ENCODE results near the gene REEP1. TPM values are rescaled to one million over a fixed set of nuclear protein-coding genes. Genes with fewer than 3 reads are reported as not detected.
A peak's percentile ranks its signal among the peaks of the same experiment; 100 is the strongest.

REEP1 gene
- total RNA-seq, 6 donors from 2014 or later: 4.1 to 10.4 (median 7.5) TPM

GRCh38 chr2:86283411-86284030 is 53.9 kb downstream of the REEP1 start:
- TF ChIP-seq EP300 (IDR thresholded peaks at IDR 0.05) (no peak), POLR2A (IDR thresholded peaks at IDR 0.05) (no peak), CTCF (IDR thresholded peaks at IDR 0.05) (no peak), POLR2AphosphoS5 (IDR thresholded peaks at IDR 0.05) (no peak)
- no peaks in the 10 kb centered on the region for H3K36me3 ChIP-seq
- WGBS, 2 donors: 78 to 84% methylated on average over 3 to 5 of the region's 5 CpGs
- H3K27ac ChIP-seq: no peak overlapping the region
- peaks cover 0 to 5% (median 0%) of the 10 kb centered on the region in 4 donors for H3K4me1 ChIP-seq
- no peak overlapping the region for H3K4me3 ChIP-seq
- DNase-seq: no peak
- no peak for ATAC-seq (ENCODE audit: low FRiP score in 2 of 2)
- no peaks in the 10 kb centered on the region for H3K9me3 ChIP-seq
- H3K27me3 ChIP-seq: no peaks in the 10 kb centered on the region

- DNase-seq (no peak), ATAC-seq (ENCODE audit: low FRiP score in 2 of 2) (no peak)
- Histone ChIP-seq H3K36me3 (no peaks in the 10 kb centered on the region), H3K4me3 (no peak overlapping the region), H3K27me3 (no peaks in the 10 kb centered on the region), H3K9me3 (no peaks in the 10 kb centered on the region), H3K27ac (no peak overlapping the region), H3K4me1 (peaks cover 0 to 5% (median 0%) of the 10 kb centered on the region in 4 donors)
- WGBS, 2 donors: 98% methylated on average over 14 of the region's 14 CpGs
- TF ChIP-seq CTCF (IDR thresholded peaks at IDR 0.05): no peak
- no peak for TF ChIP-seq POLR2A (IDR thresholded peaks at IDR 0.05)
- no peak for TF ChIP-seq EP300 (IDR thresholded peaks at IDR 0.05)
- TF ChIP-seq POLR2AphosphoS5 (IDR thresholded peaks at IDR 0.05): no peak
Measured at GRCh38 chr2:86281066-86281700, 56.2 kb downstream of the REEP1 start.

- no peak for DNase-seq
- Histone ChIP-seq H3K9me3 (no peaks in the 10 kb centered on the region), H3K36me3 (no peaks in the 10 kb centered on the region), H3K27me3 (no peaks in the 10 kb centered on the region), H3K4me1 (no peaks in the 10 kb centered on the region), H3K27ac (no peak overlapping the region), H3K4me3 (no peak overlapping the region)
- WGBS, 2 donors: 62 to 87% methylated on average over 5 of the region's 5 CpGs
- peak in 1 of 2 donors; percentile 23 for ATAC-seq (ENCODE audit: low FRiP score in 2 of 2)
- TF ChIP-seq CTCF (IDR thresholded peaks at IDR 0.05) (no peak), EP300 (IDR thresholded peaks at IDR 0.05) (no peak), POLR2A (IDR thresholded peaks at IDR 0.05) (no peak), POLR2AphosphoS5 (IDR thresholded peaks at IDR 0.05) (no peak)
Measured at GRCh38 chr2:86280191-86280667, 57.2 kb downstream of the REEP1 start.

- Histone ChIP-seq H3K27ac (no peak overlapping the region), H3K4me1 (no peaks in the 10 kb centered on the region), H3K27me3 (no peaks in the 10 kb centered on the region), H3K4me3 (no peak overlapping the region), H3K36me3 (no peaks in the 10 kb centered on the region), H3K9me3 (peaks cover 3 to 16% (median 13%) of the 10 kb centered on the region in 4 donors)
- DNase-seq (no peak), ATAC-seq (ENCODE audit: low FRiP score in 2 of 2) (no peak)
- 100% methylated on average over 2 to 3 of the region's 3 CpGs for WGBS, 2 donors
- TF ChIP-seq POLR2AphosphoS5 (IDR thresholded peaks at IDR 0.05) (no peak), POLR2A (IDR thresholded peaks at IDR 0.05) (no peak), CTCF (IDR thresholded peaks at IDR 0.05) (no peak), EP300 (IDR thresholded peaks at IDR 0.05) (no peak)
Measured at GRCh38 chr2:86275962-86276361, 61.5 kb downstream of the REEP1 start.
